T-helper 1 cell (primary cell): ENCODE results near the gene TFB1M.

Experiments
- DNase-seq, 5 donors: peaks; one replicate each; pipeline ENCODE4 v3.0.0-alpha.2; 2012 to 2020

TFB1M gene

GRCh38 chr6:155297669-155298068, 16.6 kb downstream of the TFB1M start:
- no peak for DNase-seq

- no peak for DNase-seq
These were observed 21.6 kb downstream of the TFB1M start for GRCh38 chr6:155292711-155293110.

GRCh38 chr6:155291291-155291690, 23.0 kb downstream of the TFB1M start:
- DNase-seq, result no peak

GRCh38 chr6:155290491-155290890, 23.8 kb downstream of the TFB1M start:
- no peak for DNase-seq

- DNase-seq, result no peak
These were observed 26.5 kb downstream of the TFB1M start for GRCh38 chr6:155287762-155288161.

GRCh38 chr6:155284775-155285174, 29.5 kb downstream of the TFB1M start:
- no peak for DNase-seq

GRCh38 chr6:155278319-155279049, 35.8 kb downstream of the TFB1M start:
- no peak for DNase-seq

- no peak for DNase-seq
These were observed 37.6 kb downstream of the TFB1M start for GRCh38 chr6:155276638-155277037.

- no peak for DNase-seq
These were observed 38.3 kb downstream of the TFB1M start for GRCh38 chr6:155275808-155276480.

- DNase-seq, result no peak
These were observed 39.8 kb downstream of the TFB1M start for GRCh38 chr6:155274533-155274932.

GRCh38 chr6:155274106-155274505, 40.2 kb downstream of the TFB1M start:
- no peak for DNase-seq

- DNase-seq, result no peak
These were observed 40.9 kb downstream of the TFB1M start for GRCh38 chr6:155273431-155273830.

GRCh38 chr6:155272353-155273232, 41.7 kb downstream of the TFB1M start:
- DNase-seq, result no peak

- DNase-seq, result no peak
These were observed 43.1 kb downstream of the TFB1M start for GRCh38 chr6:155271145-155271544.

GRCh38 chr6:155270561-155271091, 43.7 kb downstream of the TFB1M start:
- DNase-seq, result no peak

- DNase-seq, result no peak
These were observed 44.5 kb downstream of the TFB1M start for GRCh38 chr6:155269765-155270164.

GRCh38 chr6:155268088-155268867, 46.0 kb downstream of the TFB1M start:
- peak in 1 of 5 donors; percentile 42 for DNase-seq

- DNase-seq, result no peak
These were observed 46.9 kb downstream of the TFB1M start for GRCh38 chr6:155267411-155267810.

- no peak for DNase-seq
These were observed 48.3 kb downstream of the TFB1M start for GRCh38 chr6:155265843-155266535.

GRCh38 chr6:155264693-155265320, 49.5 kb downstream of the TFB1M start:
- DNase-seq, result no peak

- DNase-seq, result no peak
These were observed 50.8 kb downstream of the TFB1M start, which contains the start of gene CLDN20 for GRCh38 chr6:155263373-155264063. TSS of gene CLDN20 (plus strand) at chr6:155264013. CDS start at chr6:155275720, 11,707 bp downstream.
